ENCODE data around the gene TSPAN4. TPM values are rescaled to one million over a fixed set of nuclear protein-coding genes. Genes with fewer than 3 reads are reported as not detected.

Gene TSPAN4
- total and polyA plus RNA-seq, 9 of the 15 experiments (the other 6 are each of a cell fraction or from before 2014, with no cell fraction given) = 0.07 to 31.0 (median 15.7) TPM

GRCh38 chr11:824292-824880 lies 18.3 kb upstream of the TSPAN4 start:
- no peak for TF ChIP-seq ZBTB17 (CRISPR knock-in tag; IDR thresholded peaks at IDR 0.05)
- TF ChIP-seq ZBTB7A (IDR thresholded peaks at IDR 0.05; ENCODE audit: borderline replicate concordance, control insufficient read depth, low read depth, low read length) = 0 out of 2 replicates have a peak, but pooled peaks have one; percentile 26
- TF ChIP-seq POLR2G (IDR thresholded peaks at IDR 0.05; ENCODE audit: low read depth, low read length) = peak; percentile 60; the same call in 1 of the 2 replicates
- TF ChIP-seq ZNF23 (CRISPR knock-in tag; IDR thresholded peaks at IDR 0.05) = no peak
- TF ChIP-seq HNRNPL (IDR thresholded peaks at IDR 0.05; ENCODE audit: low read depth, low read length) = peak; percentile 57; the same call in 1 of the 2 replicates
- no peak for TF ChIP-seq FOXO4 (CRISPR knock-in tag; IDR thresholded peaks at IDR 0.05)
- TF ChIP-seq FIP1L1 (IDR thresholded peaks at IDR 0.05; ENCODE audit: low read depth, low read length, poor library complexity, severe bottlenecking) = peak; percentile 36
- peak; percentile 91 for TF ChIP-seq ZBTB33 (CRISPR knock-in tag; IDR thresholded peaks at IDR 0.05)
- no peak for TF ChIP-seq CREBBP (IDR thresholded peaks at IDR 0.05; ENCODE audit: low read depth, low read length)
- no peak overlapping the region for H3K4me3 ChIP-seq
- H3K79me2 ChIP-seq (ENCODE audit: control insufficient read depth, insufficient read depth, low read length) = peaks cover 28% of the 10 kb centered on the region
- no peaks in the 10 kb centered on the region for H3K9me3 ChIP-seq (replicated peaks; ENCODE audit: control insufficient read depth, insufficient read depth, low read depth, low read length)
- intact Hi-C loops (cut with micrococcal nuclease) (no loop called here), in situ Hi-C loops (cut with MboI) (no loop called here)
- peaks cover 6% of the 10 kb centered on the region for H3K9me1 ChIP-seq (ENCODE audit: control insufficient read depth, insufficient read depth, low read length)
- no peaks in the 10 kb centered on the region for H3K27me3 ChIP-seq (ENCODE audit: control insufficient read depth in 2 of 2, insufficient read depth in 2 of 2, low read length in 2 of 2)
- no peak overlapping the region for H3K4me2 ChIP-seq (ENCODE audit: insufficient read depth, low read length)
- no peak overlapping the region for H2AFZ ChIP-seq (ENCODE audit: low read depth, low read length)
- no peak for FAIRE-seq
- H3K36me3 ChIP-seq (ENCODE audit: control insufficient read depth, insufficient read depth, low read length) = peaks cover 39% of the 10 kb centered on the region; the same call in 1 of the 3 replicates
- H3K27ac ChIP-seq (ENCODE audit: extremely low read depth, low read depth, low read length) = no peak overlapping the region
- H3K9ac ChIP-seq (ENCODE audit: insufficient read depth in 1 of 2, low read depth in 2 of 2, low read length in 2 of 2) = no peak overlapping the region
- 97% methylated on average over 6 of the region's 59 CpGs for WGBS (ENCODE audit: insufficient coverage, low coverage, missing lambda C conversion rate)
- CTCF ChIA-PET (ENCODE audit: low intra/inter-chr PET ratio) = no interaction called here
- peaks cover 13% of the 10 kb centered on the region for H4K20me1 ChIP-seq (replicated peaks; ENCODE audit: control insufficient read depth, insufficient read depth, low read length)
- no TSS peak for BruUV-seq (replicated peaks)
- no peak for ATAC-seq
- POLR2A ChIA-PET = interaction anchor here (0.6 to 1.9 kb wide), 5 partner anchors 8 to 33 kb away, joined by 3 to 6 read pairs (median 3); partner anchors contain the start of gene RPLP2
- H3K4me1 ChIP-seq (replicated peaks in 1 of 2; ENCODE audit: control insufficient read depth in 2 of 2, insufficient read depth in 2 of 2, low read length in 2 of 2) = peaks cover 28 to 92% of the 10 kb centered on the region in 2 experiments
- no peak for DNase-seq (ENCODE audit: extremely low read depth in 1 of 4, low spot score in 3 of 4)

Data from K562 (cell line).